Left cardiac atrium (tissue), 4 donors: ENCODE data around the gene SUPT6H. TPM values are rescaled to one million over a fixed set of nuclear protein-coding genes. Genes with fewer than 3 reads are reported as not detected.

ENCODE experiments used
- ATAC-seq, 2 donors: fragments of 200-7000 bp; cut with Tn5 transposase; one replicate each; pipeline ENCODE4 v1.9.1; 2020; ENCODE audit warnings: mild to moderate bottlenecking in 2 of 2, moderate library complexity in 2 of 2
- DNase-seq: peaks from one replicate; pipeline ENCODE4 v3.0.0-alpha.2; 2020
- intact Hi-C, 2 donors: fragments of 100-400 bp; cut with DNase I; formaldehyde crosslinking; loops; one replicate each; pipeline versions ENCODE4 v1.14.1 to v1.15.1; 2022 to 2023
- long read RNA-seq: library from polyadenylated mRNA; unstranded; transcript quantifications from one replicate; pipeline ENCODE4 v2.0.0, GENCODE V29; 2021
- total RNA-seq, 2 donors: library from RNA; stranded (reverse); fragmentation: NEBNext Ultra II Directional; extraction: Animal tissue kit (Norgen Biotek cat#: 25700); gene quantifications; one replicate each; pipeline ENCODE4 v1.2.1, GENCODE V29; 2021
- donor health status: DM: no; HTN: yes; CAD: no.
- donor health status: DM: no; HTN: yes; CAD: no; lungs with severe emphysema.
- donor health status: DM: yes; HTN: yes; CAD: no.
- donor health status: Dilated cardiomyopathy.

SUPT6H gene
- total RNA-seq = 10 to 100 TPM; 35.6 to 47.2 TPM
- long read RNA-seq, full-length matches to known transcripts = 3 of 20 reads
- long read RNA-seq, partial matches to known transcripts = 16 of 20 reads
- long read RNA-seq, other reads (novel, unspliced or antisense) = 1 of 20 reads

DNA sequence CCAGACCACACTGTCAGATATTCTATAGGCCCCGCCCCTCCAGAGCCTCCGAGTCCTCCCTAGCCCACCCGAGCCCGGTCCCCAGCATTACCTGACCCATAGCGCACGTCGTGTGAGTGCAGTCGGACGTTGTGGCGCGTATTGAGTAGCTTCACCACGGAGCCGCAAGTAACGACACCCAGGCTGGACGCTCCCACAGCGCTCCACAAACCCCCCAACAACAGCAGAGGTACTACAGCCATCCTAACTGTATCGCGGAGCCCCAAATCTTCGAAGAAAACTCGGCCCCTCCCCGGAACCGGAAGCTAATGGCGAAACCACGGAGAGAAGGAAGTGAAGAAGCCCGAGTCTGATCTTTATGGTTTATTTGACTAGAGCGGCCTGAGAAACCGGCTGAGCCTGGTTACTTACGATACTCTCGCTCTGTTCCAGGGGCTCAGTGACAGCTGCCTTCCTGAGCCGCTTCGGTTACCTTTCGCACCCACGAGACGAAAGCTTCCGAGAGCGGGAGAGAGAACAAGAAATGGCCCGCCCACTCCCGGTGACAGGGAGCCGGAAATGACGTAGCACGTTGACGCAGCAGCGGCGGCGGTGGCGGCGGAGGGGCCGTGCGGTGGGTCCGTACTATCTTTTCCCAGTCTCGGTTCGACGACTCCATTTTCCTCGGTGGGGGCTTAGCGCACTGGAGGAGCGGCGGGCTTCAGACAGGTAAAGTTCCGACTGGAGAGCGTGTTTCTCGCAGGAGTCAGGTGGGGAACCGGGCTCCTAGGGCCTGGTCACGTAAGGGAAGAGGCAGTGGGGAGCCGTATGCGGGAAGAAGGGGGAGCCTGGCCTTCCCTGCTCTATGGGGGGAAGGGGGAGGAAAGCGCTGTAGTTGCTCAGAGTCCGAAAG is at the start of gene SUPT6H, which contains the start of gene SDF2:
Gene SUPT6H, plus strand, starts transcription at position 571 of the 892 bp plus-strand sequence. CDS start 11,197 bp downstream, outside the sequence.
Gene SDF2, minus strand, starts transcription at position 272 of the 892 bp plus-strand sequence. Its CDS starts 30 bp downstream, at position 242.
- DNase-seq = peak; percentile 94
- intact Hi-C loops = no loop called here
- peak; percentile 97 for ATAC-seq

DNA sequence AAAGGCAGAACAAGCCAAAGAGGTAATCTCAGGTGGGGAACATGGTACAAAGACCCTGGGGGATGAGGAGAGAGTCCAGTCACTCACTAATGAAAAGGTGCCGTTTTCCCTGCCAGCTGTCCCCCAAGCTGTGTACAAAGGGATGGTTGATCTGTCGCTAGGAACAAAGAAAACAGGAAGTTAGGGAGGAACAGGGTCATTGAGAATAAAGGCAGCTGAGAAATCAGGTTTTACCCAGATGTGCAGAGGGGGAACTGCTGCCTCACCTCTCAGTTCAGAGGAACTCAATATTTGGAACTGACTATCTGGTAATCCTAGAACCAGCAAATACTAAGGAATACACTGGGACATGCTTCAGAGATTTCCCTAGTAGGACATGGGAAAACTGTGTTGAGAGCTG is 49.5 kb upstream of the SUPT6H start:
- intact Hi-C loops = loop anchor here (2.0 to 5.0 kb wide), 3 partner anchors 60 to 118 kb away; partner anchors contain the start of gene UNC119 (in 1 of the 2)
- DNase-seq (no peak), ATAC-seq (no peak)

DNA sequence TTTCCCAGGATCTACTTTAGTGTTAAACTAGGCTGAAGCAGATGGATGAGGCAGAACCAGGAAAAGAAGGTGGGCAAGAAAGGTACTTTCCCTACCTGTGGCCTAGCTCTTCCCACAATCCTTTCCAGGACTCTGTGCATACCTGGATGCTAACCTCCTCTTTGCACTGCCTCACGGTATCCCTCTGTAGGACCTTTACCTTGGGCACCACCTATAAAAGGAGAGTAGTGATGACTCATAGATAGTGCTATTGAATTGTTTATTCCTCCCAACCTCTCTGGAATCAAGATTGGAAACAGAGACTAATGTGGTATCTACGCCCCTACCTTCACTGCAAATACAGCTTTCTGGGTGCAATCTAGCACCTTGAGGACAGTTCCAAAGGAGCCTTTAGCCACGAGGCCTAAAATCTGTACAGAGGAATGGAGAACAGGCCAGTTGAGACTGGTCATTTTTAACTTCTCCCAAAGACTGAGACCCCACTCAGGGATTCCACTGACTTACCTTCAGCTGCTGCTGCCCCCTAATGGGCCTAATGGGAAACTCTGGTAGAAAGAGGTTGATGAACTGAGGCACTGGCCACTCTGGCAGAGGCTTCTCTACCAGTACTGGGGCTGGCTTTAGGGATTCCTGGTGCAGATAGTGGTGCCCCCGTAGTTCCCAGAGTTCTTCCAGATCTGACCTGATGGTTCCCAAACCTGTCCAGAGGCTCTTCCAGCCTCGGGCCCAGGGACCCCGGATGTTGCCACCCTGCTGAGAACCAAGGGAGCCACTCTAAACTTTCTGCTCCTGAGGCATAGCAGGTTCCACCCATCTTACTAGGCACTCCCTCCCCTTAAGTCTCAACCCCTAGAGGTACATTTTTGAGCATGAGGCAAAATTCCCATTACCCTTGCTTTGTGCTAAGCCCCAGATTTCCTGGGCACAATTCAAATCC is 48.8 kb upstream of the SUPT6H start:
- ATAC-seq = peak; percentile 35 to 44
- intact Hi-C loops = loop anchor here (2.0 to 5.0 kb wide), 3 partner anchors 61 to 118 kb away; partner anchors contain the start of gene UNC119 (in 1 of the 2)
- DNase-seq = no peak

DNA sequence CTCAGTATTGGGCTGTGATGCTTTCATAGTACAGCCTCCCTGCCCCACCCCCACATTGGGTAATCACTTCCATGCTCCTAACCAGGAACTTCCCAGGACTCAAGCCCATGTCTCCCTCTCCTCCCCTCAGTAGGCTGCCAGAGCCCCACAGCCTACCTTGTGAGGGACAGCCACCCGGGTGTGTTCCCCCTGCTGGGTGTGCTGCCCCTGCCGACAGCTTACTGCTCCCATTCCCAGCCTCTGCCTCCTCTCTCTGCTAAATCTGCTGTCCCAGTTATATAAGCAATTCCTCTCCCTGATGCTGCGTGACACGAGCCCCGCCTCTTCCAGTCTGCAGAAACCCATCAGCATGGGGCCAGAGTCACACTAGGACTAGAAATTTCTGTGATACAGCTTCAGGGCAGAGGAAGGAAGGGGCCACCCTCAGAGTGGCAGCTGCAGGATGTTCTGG is 48.0 kb upstream of the SUPT6H start, which contains the start of gene RSKR:
Gene RSKR, minus strand, starts transcription at position 255 of the 451 bp plus-strand sequence. Its CDS starts 24 bp downstream, at position 231.
- DNase-seq = no peak
- intact Hi-C loops = loop anchor here (2.0 to 5.0 kb wide), 3 partner anchors 62 to 119 kb away; partner anchors contain the start of gene UNC119 (in 1 of the 2)
- ATAC-seq = no peak

DNA sequence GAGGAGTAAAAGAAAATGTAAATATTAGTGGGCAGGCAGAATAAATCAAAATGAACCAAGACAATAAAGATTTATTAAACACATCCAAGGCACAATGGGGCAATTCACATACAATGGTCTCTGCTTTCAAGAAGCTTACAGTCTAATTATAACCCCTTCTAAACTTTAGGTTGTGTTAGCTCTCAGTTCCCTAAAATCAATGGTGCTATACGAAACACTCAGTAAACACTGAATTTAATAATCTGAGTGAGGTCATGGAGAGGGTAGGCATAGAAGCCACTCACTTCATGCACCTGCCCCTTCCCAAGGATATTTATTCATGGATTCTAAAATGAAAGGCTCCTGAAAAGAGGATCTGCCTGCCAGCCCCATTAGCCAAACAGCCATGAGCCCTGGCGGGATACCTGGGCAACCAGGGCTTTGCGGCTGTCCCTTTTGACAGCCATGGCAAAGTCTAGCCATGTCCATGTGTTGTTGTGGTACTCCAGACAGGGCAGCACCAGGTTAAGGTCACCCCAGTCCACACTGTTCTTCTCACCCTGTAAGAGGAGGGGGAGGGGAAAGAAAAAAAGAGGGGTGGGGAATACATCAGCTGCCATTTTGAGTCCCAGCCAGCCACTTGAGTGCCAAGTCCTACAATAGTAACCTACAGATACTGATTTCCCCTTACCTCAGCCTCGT is 46.6 kb upstream of the SUPT6H start:
- no peak for DNase-seq
- no peak for ATAC-seq
- intact Hi-C loops = no loop called here

DNA sequence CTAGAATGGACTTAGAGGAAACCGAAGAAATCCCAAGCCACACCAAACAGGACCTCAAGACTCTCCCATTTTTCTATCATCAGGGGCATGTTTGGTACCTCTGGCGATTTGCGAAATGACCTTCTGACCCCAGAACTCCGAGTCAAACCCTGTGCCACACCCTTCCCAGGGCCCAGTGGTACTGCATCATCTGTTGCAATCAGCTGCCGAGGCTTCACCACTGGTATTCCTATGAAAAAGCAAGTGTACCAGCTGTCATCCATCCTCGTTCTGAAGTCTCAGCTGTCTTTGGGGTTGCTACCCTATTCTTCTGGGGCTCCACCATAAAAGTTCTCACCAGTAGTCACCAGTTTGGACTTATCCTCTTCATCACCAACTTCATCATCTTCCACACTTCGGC is 45.7 kb upstream of the SUPT6H start:
- intact Hi-C loops = no loop called here
- no peak for DNase-seq
- ATAC-seq = no peak

DNA sequence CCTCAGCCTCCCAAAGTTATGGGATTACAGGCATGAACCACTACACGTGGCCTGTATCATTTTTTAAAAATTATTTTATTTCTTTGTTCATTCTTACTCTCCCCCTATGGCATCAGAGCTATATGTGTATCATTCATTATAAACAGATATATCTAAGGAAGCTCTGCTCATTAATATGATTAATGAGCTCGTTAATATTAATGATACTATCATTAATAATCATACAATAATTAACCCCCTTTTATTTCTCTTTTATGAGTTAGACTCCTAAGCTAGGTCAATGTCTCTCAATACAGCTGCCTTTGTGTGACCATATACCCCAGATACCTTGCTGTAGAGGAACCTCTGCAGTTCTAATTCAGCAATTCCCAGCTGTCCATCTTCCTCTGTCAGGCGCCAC is 43.5 kb upstream of the SUPT6H start:
- intact Hi-C loops = no loop called here
- no peak for DNase-seq
- no peak for ATAC-seq

DNA sequence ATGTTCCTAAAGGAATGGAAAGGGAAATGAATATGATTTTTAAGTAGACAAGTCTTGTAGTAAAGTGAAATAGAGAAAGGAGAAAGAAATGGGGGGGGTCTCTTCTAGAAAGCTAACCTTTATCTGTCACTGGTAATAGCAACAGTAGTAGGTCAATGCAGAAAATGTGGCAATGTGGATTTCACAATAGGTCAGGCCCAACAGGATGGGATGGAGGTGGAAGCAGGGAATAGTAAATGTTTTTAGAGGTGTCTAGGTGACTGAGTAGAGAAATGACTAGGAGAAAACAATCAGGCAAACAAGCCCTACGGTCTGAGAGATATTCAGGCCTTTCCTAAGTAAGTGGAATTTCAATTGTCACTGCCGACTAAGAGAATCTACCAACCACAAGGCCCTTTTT is 42.0 kb upstream of the SUPT6H start:
- DNase-seq (no peak), ATAC-seq (no peak)
- intact Hi-C loops = no loop called here

DNA sequence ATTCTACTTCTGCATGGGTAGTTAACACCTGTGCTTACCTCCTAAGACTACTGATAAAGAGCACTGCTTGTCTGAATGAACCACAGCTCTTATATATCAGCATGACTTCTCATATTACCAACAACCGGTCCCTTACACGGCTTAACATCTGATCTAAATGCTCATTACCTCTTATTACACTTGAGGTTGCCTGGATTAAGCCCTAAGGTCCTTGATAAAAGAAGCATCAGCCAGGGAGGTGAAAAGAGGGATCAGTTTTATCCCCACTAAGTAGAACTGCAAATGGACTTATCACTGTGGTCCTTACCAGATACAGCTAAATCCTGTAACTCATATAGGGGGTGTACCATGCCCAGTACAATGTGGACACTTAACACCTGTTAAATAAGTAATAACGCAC is 39.8 kb upstream of the SUPT6H start:
- ATAC-seq = no peak
- no peak for DNase-seq
- intact Hi-C loops = no loop called here

DNA sequence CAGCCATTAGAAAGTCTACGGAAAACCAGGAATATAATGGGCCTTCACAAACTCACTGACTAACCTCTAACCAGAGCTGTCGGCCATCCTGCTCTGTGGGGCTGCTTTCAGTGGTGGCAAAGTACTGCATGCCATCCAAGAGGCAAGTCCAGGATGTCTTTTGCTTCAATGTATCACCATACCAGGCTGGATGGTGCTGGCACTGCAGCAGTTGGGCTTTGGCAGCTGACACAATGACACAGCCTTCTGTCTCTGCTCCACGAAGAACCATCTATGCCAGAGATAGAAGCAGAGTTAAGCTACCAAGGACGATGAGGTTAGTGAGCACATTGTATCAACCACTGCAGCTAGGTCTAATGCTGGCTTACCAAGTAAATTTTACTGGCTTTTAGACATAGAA is 38.3 kb upstream of the SUPT6H start:
- no peak for DNase-seq
- intact Hi-C loops = no loop called here
- ATAC-seq = peak; percentile 66 to 68

DNA sequence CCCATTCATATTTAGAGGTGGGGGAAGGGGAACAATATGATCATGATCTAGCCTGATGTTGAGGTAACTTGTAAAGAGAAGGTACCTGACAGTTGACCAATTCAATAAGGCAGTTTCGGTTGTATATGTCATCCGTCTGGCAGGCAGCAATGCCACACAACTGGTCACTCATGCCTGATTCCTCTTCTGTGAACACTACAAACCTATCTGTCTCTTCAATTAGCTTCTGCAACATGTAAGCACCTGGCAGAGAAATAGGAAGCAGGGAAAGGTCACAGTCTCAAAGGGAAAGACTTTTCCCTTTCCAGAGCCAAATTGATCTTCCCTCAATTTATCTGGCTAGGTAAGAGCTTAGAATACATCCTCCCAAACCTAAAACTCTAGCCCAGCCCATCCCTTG is 37.9 kb upstream of the SUPT6H start:
- intact Hi-C loops = no loop called here
- no peak for DNase-seq
- no peak for ATAC-seq

DNA sequence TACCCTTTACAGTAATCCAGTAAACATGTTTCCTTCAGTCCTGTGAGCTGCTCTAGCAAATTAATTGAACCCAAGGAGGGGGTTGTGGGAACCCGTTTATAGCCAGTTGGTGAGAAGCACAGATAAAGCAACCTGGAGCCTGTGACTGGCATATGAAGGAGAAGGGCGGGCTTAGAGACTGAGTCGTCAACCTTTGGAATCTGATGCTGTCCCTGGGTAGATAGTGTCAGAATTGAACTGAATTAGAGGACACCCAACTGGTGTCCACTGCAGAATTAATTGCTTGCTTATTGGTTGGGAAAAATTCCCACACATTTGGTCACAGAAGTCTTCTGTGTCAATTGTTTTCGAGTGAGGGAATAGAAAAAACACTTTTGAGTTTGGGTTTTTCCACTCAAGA is 35.2 kb upstream of the SUPT6H start:
- DNase-seq (no peak), ATAC-seq (no peak)
- intact Hi-C loops = no loop called here

DNA sequence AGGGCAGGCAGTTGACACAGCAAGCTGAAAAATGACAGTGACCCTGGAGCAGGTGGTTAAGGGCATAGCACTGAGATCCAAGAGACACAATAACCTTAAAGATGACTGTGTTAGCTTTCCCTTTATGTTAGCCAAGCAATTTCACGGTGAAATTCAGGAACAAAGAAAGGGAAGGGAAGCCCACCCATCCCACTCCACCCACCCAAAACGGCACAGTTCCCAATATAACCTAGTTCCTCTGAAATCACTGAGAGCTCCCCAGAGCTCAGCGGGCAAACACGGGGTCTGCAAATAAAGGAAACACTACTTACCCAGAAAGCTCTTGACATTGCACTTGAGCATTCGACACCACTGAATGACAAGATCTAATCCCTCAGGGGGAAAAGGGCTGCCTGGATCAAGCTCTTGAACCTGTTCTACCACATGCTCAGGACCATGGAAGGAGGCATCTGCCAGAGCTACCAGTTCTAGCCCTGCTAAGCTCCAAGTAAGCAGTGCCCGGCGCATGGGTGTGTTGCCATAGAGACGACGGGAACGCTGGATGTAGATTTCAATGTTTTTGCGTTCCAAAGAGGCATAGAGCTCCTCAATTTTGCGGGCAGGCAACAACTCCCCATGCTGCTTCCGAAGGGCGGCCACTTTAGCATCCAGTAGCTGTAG is 27.7 kb upstream of the SUPT6H start:
- intact Hi-C loops = no loop called here
- DNase-seq (no peak), ATAC-seq (no peak)

DNA sequence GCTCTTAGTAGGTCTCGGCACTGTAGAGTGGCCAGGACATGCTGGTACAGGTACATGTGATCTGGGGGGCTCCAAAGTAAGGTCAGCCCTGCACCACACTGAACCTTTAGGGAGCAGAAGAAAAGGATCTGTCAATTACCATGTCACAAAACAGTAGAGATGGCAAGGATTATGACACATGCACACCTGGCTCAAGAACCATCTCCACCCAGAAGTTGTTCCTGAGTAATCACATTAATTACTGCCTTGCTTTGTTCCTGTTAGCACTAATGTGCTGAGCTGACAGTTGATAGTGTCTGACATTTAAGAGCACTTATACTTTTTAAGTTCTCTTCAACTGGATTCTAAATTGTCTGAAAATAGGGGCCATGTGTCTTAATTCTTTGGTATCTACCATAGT is 26.5 kb upstream of the SUPT6H start:
- no peak for DNase-seq
- intact Hi-C loops = no loop called here
- ATAC-seq = no peak

DNA sequence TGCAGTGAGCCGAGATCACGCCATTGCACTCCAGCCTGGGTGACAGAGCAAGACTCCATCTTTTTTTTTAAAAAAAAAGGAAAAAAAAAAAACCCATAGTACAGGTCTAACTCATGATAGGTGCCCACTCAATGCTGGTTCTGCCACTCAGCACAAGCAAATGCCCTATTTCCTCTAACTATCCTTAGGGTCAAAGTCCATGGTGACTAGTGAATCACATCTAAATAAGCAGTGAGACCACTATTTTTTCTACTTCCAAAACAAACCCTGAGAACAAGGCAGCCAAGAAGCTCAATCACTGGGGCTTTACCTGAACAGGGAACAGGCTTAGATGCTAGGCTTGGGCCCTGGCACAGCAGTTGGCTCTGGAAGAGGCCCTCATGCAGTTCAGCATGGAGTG is 20.4 kb upstream of the SUPT6H start:
- ATAC-seq (no peak), DNase-seq (no peak)
- intact Hi-C loops = no loop called here

DNA sequence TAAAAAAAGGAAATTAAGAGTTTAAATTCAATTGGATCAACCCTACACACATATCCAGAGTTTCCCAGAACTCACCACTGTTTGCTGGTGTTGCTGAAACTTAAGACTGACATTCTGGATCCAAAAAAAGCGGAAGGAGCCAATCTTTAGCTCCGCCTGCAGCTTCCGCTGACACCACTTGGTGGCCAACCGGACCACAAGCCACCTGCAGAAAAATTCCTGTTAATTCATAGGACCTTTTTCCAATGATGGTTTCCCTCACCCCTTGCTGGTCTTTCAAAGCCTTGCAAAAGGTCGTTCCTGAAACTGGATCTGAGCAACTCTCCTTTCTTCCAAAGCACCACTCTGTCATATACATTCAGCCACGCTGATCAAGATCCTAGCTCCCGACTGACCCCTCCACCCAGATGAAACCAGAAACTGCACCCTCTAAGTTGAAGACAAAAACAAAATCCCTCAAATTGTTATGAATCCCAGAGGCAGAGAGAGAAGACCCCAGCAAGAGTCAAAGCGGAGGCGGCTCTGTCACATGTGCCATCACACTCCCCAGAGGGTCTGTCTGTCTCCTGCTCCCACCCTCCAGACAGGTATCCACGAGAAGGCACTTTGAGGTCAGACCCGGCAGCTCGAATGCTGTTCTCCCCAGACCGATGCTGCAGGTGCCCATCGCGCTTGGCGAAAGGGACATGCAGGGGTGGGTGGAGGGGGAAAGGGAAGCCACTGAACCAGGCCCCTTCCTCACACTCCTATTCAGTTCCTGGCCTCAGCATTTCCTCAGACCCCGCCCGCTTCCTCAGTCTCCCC is 17.8 kb upstream of the SUPT6H start:
- intact Hi-C loops = no loop called here

More for the DNA sequence above, 17.8 kb upstream of the SUPT6H start:
- ATAC-seq (peak in 1 of 2 donors; percentile 7), DNase-seq (peak; percentile 55)
